Measurements from ENCODE around the gene CBY1. TPM values are rescaled to one million over a fixed set of nuclear protein-coding genes. Genes with fewer than 3 reads are reported as not detected.

CBY1 gene
- total and polyA plus RNA-seq, 9 of the 15 experiments (the other 6 are each of a cell fraction or from before 2014, with no cell fraction given), result 5.7 to 19.7 (median 10.8) TPM

DNA sequence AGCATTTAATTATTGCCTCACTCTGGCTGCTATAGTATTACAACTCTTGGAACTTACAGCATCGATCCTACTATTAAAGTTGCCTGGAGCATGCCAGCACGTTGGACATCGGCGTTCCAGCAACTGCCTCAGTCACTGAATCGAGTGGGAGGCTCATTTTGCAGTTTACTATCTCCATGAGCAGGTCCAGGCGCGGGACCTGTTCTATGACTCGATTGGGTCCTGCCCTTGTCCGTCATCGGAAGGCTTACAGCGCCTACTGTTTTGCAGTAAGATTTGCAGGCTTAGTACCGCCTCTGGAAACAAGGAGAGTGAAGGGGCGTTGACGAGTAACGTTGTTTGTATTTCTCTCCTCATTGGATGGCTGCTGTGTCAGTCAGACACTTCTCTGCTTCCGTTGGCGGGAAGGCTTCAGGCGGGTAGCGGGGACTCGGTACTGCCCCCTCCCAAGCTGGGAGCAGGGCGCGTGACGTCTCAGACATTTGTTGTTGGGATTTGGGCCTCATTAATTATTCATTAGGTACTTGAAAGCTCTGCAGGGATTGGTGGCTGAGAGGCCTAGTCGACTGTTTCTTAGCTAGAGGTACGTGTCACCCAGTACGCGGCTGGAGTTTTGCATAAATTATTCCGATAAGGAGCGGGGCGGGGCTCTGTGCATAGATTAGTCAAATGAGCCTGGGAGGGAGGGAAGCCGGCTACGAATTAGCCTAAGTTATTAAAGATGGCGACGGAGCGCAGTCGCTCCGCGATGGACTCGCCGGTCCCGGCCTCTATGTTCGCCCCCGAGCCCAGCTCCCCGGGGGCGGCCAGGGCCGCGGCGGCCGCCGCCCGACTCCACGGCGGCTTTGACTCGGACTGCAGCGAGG is 49.0 kb downstream of the CBY1 start, which contains the start of gene GTPBP1 (continued):
- TF ChIP-seq, protein P1, sequence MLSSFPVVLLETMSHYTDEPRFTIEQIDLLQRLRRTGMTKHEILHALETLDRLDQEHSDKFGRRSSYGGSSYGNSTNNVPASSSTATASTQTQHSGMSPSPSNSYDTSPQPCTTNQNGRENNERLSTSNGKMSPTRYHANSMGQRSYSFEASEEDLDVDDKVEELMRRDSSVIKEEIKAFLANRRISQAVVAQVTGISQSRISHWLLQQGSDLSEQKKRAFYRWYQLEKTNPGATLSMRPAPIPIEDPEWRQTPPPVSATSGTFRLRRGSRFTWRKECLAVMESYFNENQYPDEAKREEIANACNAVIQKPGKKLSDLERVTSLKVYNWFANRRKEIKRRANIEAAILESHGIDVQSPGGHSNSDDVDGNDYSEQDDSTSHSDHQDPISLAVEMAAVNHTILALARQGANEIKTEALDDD (IDR thresholded peaks at IDR 0.05), result peak; percentile 54; the same call in 1 of the 2 replicates
- TF ChIP-seq CCNT2 (IDR thresholded peaks at IDR 0.05; ENCODE audit: borderline replicate concordance, extremely low read depth, insufficient read length, low read depth, low read length), result peak; percentile 34
- TF ChIP-seq ZNF263 (CRISPR knock-in tag; IDR thresholded peaks at IDR 0.05; ENCODE audit: borderline replicate concordance), result no peak
- TF ChIP-seq FUS (optimal IDR thresholded peaks at IDR 0.05; ENCODE audit: low read depth, low read length), result no peak
- TF ChIP-seq, protein P2, sequence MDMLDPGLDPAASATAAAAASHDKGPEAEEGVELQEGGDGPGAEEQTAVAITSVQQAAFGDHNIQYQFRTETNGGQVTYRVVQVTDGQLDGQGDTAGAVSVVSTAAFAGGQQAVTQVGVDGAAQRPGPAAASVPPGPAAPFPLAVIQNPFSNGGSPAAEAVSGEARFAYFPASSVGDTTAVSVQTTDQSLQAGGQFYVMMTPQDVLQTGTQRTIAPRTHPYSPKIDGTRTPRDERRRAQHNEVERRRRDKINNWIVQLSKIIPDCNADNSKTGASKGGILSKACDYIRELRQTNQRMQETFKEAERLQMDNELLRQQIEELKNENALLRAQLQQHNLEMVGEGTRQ (CRISPR knock-in tag; IDR thresholded peaks at IDR 0.05), result no peak; the same call in 1 of the 2 replicates
- no peak for TF ChIP-seq RHOXF2B (CRISPR knock-in tag; conservative IDR thresholded peaks at IDR 0.05)
- no peak for TF ChIP-seq ESRRB (CRISPR knock-in tag; IDR thresholded peaks at IDR 0.05; ENCODE audit: borderline replicate concordance)
- TF ChIP-seq, protein P3, sequence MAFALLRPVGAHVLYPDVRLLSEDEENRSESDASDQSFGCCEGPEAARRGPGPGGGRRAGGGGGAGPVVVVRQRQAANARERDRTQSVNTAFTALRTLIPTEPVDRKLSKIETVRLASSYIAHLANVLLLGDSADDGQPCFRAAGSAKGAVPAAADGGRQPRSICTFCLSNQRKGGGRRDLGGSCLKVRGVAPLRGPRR (CRISPR knock-in tag; IDR thresholded peaks at IDR 0.05), result no peak
- TF ChIP-seq TFAM (CRISPR knock-in tag; conservative IDR thresholded peaks at IDR 0.05), result no peak
- TF ChIP-seq, protein P4, sequence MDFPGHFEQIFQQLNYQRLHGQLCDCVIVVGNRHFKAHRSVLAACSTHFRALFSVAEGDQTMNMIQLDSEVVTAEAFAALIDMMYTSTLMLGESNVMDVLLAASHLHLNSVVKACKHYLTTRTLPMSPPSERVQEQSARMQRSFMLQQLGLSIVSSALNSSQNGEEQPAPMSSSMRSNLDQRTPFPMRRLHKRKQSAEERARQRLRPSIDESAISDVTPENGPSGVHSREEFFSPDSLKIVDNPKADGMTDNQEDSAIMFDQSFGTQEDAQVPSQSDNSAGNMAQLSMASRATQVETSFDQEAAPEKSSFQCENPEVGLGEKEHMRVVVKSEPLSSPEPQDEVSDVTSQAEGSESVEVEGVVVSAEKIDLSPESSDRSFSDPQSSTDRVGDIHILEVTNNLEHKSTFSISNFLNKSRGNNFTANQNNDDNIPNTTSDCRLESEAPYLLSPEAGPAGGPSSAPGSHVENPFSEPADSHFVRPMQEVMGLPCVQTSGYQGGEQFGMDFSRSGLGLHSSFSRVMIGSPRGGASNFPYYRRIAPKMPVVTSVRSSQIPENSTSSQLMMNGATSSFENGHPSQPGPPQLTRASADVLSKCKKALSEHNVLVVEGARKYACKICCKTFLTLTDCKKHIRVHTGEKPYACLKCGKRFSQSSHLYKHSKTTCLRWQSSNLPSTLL (IDR thresholded peaks at IDR 0.05), result no peak
- TF ChIP-seq POLR2B (IDR thresholded peaks at IDR 0.05; ENCODE audit: low read depth, partially characterized antibody), result peak; percentile 66
- no peak for TF ChIP-seq ZNF232 (CRISPR knock-in tag; IDR thresholded peaks at IDR 0.05)
- TF ChIP-seq, protein P5, sequence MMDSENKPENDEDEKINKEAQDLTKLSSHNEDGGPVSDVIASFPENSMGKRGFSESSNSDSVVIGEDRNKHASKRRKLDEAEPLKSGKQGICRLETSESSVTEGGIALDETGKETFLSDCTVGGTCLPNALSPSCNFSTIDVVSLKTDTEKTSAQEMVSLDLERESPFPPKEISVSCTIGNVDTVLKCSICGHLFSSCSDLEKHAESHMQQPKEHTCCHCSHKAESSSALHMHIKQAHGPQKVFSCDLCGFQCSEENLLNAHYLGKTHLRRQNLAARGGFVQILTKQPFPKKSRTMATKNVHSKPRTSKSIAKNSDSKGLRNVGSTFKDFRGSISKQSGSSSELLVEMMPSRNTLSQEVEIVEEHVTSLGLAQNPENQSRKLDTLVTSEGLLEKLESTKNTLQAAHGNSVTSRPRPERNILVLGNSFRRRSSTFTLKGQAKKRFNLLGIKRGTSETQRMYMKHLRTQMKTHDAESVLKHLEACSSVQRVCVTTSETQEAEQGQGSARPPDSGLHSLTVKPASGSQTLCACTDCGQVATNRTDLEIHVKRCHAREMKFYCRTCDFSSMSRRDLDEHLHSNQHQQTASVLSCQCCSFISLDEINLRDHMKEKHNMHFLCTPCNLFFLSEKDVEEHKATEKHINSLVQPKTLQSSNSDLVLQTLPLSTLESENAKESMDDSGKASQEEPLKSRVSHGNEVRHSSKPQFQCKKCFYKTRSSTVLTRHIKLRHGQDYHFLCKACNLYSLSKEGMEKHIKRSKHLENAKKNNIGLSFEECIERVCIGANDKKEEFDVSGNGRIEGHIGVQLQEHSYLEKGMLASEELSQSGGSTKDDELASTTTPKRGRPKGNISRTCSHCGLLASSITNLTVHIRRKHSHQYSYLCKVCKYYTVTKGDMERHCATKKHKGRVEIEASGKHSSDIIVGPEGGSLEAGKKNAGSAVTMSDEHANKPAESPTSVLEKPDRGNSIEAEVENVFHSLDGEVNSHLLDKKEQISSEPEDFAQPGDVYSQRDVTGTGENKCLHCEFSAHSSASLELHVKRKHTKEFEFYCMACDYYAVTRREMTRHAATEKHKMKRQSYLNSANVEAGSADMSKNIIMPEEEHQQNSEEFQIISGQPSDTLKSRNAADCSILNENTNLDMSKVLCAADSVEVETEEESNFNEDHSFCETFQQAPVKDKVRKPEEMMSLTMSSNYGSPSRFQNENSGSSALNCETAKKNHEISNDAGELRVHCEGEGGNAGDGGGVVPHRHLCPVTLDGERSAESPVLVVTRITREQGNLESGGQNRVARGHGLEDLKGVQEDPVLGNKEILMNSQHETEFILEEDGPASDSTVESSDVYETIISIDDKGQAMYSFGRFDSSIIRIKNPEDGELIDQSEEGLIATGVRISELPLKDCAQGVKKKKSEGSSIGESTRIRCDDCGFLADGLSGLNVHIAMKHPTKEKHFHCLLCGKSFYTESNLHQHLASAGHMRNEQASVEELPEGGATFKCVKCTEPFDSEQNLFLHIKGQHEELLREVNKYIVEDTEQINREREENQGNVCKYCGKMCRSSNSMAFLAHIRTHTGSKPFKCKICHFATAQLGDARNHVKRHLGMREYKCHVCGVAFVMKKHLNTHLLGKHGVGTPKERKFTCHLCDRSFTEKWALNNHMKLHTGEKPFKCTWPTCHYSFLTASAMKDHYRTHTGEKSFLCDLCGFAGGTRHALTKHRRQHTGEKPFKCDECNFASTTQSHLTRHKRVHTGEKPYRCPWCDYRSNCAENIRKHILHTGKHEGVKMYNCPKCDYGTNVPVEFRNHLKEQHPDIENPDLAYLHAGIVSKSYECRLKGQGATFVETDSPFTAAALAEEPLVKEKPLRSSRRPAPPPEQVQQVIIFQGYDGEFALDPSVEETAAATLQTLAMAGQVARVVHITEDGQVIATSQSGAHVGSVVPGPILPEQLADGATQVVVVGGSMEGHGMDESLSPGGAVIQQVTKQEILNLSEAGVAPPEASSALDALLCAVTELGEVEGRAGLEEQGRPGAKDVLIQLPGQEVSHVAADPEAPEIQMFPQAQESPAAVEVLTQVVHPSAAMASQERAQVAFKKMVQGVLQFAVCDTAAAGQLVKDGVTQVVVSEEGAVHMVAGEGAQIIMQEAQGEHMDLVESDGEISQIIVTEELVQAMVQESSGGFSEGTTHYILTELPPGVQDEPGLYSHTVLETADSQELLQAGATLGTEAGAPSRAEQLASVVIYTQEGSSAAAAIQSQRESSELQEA (IDR thresholded peaks at IDR 0.05; ENCODE audit: low read depth), result no peak
- no peak for TF ChIP-seq TRIM28 (IDR thresholded peaks at IDR 0.05)
- TF ChIP-seq ZKSCAN1 (IDR thresholded peaks at IDR 0.05; ENCODE audit: low read depth, low read length), result no peak
